ENCODE results near the gene LENG8.
"Not testable (repeated sequence)": the region's sequence is repeated elsewhere in the genome, so short reads cannot be mapped to it uniquely, and the experiment has no call there.

The LENG8 gene

GRCh38 chr19:54462047-54462654 lies 13.2 kb downstream of the LENG8 start:
- DNase-seq (ENCODE audit: low read depth) = no peak

DNA sequence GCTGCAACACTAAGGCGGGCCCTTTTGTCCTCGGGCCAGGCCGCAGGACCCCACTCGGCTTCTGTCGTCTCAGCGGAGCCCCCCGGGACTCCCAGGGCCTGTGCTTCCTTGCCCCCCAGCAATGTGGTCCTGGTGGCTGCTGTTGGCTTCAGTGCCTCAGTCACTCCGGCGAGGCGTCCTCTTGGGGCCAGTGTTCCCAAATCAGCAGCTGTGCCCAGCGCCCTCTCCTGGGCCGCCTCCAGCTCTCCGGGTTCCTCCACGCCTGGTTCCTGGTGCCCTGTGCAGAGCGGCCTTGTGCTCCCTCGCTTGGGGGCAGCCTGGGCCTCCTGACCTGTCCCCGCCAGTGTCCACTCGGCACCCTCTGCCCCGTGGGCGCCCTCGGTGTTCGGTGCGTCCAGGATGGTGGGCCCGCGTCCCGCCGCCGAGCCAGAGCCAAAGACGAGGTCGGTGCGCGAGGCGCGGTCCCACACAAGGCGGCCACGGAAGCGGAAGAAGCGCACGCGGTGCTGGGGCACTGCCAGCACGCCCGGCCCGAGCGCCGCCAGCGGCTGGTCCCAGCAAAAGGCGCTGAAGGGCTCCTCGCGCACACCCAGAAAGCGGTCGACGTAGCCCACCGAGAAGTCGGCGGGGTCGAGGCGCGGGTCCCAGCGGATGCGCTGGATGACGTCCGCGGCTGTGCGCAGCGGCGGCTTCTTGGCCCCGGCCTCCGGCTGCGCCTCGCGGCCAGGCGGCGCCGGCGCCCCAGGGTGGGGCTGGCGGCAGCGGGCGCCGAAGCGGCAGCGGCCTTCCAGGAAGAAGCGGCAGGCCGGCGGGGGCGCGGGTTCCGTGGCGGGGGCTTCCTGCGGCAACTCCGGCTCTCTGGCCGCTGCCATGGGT lies 13.9 kb downstream of the LENG8 start:
- DNase-seq (ENCODE audit: low read depth) = peak; percentile 53

DNA sequence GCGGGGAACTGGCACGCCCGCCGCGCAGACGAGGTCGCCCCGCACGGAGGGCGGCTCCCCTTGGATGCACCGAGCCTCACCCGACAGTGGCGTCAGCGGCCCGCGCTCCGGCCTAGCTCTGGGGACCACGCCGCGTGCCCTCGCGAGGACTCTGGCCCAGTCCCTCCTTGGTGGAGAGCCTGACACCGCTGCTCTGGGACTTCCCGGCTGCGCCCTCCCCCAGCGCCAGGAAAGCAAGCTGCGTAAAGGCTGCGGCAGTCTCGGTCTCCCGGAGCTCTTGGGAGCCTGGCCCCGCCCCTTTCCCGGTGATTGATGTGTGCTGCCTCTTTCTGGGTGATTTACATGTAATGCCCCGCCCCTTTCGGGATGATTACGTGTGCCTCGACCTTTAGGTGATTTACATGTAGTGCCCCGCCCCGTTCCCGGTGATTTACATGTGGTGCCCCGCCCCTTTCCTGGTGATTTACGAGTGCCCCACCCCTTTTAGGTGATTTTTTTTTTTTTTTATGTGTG lies 14.6 kb downstream of the LENG8 start, which contains the start of gene LENG9:
TSS of gene LENG9 (minus strand) at position 248 of the 513 bp plus-strand sequence. CDS start 252 bp downstream, outside the sequence.
- DNase-seq (ENCODE audit: low read depth) = peak; percentile 94

GRCh38 chr19:54464044-54464629 lies 15.1 kb downstream of the LENG8 start:
- peak; percentile 79 for DNase-seq (ENCODE audit: low read depth)

GRCh38 chr19:54464630-54465425 lies 15.8 kb downstream of the LENG8 start:
- DNase-seq (ENCODE audit: low read depth) = peak; percentile 35

DNA sequence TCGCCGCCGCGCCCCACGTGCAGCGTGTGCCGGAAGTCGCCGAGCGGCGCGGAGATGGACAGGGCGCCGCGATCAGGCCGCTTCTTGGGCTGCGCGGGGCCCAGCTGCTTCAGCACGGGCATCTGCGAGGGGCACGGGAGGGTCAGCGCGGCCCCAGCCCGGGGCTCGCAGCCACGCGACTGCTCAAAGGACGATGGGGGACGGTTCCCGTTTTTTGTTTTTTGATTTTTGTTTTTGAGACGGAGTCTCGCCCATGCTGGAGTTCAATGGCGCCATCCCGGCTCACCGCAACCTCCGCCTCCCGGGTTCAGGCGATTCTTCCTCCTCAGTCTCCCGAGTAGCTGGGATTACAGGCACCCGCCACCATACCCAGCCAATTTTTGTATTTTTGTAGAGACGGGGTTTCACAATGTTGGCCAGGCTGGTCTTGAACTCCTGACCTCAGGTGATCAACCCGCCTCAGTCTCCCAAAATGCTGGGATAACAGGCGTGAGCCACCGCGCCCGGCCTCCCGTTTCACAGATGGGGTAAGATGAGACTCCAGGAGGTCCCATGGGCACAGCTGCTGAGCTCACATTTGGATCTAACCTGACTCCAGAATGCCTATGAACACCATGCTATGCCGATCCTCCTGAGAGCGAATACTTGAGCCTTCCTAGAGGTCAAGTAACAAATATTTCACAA lies 16.6 kb downstream of the LENG8 start:
- no peak for DNase-seq (ENCODE audit: low read depth)

DNA sequence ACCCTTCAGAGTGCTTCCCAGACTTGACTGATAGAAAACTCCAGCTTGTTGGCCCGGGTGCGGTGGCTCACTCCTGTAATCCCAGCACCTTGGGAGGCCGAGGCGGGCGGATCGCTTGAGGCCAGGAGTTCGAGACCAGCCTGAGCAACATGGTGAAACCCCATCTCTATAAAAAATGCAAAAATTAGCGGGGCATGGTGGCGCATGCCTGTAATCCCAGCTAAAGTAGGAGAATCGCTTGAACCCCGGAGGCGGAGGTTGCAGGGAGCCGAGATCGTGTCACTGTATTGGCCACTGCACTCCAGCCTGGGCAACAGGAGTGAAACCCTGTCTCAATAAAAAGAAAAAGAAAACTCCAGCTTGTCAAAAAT lies 17.1 kb downstream of the LENG8 start:
- not testable (repeated sequence) for DNase-seq (ENCODE audit: low read depth)

DNA sequence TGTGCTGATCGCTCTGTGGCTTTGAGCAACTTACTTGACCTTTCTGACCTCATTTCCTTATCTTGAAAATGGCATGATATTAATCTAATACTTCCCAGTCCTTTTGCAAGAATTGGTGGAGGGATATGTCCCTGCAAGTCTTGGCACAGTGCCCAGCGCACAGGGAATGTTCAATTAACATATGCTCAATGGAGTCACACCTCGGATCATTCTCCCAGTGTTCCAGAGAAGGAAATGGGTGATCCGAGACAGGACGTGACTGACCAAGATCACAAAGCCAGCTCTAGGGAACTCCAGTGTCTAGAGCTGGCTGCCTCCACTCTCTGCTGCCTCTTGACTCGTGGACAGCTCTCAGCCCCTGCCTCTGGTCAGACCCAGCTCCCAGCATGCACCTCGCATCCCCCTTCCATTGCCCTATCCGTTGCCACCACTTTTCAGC lies 20.5 kb downstream of the LENG8 start:
- DNase-seq (ENCODE audit: low read depth) = no peak

DNA sequence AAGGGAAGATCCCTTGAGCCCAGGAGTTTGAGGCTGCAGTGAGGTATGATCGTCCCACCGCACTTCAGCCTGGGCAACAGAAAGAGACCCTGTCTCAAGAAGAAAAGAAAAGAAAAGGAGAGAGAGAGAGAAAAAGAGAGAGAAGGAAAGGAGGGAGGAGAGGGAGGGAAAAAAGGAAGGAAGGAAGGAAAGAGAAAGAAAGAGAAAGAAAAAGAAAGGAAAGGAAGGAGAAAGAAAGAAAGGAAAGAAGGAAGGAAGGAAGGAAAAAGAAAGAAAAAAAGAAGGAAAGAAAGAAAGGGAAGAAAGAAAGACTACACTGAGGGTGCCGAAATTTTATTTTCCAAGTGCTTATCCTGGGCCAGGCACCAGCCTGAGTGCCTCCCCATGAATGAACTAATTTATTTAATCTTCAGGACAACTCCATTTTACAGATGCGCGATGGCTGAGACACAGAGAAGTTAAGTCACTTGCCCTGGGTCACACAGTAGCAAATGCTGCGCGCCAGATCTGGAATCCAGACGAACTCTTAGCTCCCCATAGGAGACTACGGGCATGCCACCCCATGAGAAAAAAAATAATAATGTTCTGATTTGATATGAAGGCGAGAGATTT lies 21.4 kb downstream of the LENG8 start:
- no peak for DNase-seq (ENCODE audit: low read depth)

DNA sequence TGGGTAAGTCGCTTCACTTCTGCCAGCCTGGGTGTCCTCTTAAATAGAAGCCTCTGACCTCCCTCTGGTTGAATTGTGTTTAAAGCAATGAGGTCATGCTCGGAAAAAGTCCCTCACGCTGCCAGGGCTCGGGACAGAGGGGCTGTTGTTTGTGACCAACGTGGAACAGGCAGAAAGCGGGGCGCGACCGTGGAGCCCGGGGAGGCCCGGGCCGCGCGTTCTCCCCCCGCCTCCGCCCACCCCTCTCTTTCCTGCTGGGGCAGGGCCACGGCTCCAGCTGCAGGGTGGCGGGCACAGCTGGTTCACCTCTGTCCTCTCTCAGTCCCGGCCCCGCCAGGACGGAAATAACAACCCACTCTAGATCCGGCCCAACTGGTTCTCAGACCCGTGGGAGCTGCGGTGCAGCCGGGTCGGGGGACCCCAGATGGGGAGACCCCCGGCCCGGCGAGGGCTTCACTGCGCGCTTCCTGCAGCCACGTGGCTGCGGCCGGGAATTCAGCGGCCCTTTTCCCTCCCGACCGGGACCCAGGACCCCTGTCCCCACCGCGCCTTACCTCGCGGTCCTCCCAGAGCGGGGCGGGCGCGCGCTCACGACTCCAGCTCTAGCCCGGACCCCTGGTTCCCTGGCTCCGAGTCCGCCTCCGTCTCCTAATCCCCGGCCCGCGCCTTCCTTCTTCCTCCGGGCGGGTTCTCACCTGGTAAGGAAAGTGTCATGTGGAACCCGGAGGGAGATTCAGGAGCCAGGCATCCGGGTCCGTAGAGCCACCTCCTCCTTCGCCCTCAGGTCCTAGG lies 22.2 kb downstream of the LENG8 start:
- no peak for DNase-seq (ENCODE audit: low read depth)

DNA sequence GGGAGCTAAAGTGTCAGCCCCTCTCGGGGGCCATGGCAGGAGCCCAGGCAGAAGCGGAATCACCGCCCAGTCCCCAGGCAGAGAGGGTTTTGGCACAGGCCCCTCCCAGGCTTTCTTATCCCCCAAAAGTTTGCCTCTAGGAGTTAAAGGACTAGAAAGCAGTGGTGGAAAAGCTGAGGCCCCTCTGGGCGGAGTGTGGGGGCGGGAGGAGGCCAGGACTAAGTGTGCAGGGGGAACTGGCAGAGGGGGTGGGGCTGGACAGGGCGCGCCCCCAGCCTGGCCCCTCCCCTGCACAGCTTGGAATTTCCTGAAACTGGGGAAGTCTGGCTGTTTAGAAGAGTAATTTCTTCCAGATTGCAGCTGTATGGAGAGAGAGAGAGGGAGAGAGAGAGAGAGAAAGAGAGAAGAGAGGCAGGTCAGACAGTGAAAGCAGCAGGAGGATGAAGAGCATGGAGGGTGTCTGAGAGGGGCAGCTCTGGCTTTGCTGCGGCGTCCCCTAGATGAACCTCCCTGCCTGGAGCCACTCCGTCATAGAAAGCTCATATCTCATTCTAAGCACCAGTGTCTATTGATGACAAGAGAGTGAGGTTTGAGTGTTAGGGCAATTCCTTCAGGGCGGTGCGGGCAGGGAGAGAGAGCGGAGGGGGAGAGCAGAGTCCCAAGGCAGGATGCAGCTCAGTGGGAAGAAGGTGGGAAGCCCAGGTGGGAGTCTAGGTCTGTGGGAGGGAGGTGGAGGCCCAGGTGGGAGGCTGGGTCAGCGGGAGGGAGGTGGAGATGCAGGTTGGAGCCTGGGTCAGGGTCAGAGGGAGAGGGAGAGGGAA lies 24.3 kb downstream of the LENG8 start, which contains the start of gene CDC42EP5:
TSS of gene CDC42EP5 (minus strand) at position 226 of the 821 bp plus-strand sequence. CDS start 7,749 bp downstream, outside the sequence.
- no peak for DNase-seq (ENCODE audit: low read depth)

DNA sequence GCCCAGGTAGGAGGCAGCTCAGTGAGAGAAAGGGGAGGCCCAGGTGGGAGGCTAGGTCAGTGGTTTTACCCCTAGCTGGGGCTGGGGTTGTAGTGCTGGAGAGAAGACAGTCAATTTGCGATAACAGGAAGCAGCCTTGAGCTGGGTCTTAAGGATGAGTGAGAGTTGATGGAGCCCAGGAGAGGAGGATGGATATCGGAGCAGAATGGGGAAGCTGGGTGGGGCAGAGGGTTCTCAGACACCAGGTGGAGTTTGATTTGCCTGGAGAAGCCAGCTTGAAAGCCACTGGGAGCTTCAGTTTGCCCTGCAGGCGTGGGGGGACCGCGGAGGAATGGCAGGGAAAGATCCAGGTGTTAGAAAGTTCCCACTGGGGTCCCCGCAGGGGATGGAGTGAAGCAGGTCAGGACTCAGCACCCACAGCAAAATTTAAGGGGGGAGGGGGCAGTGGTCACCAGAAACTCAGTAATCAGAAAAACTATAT lies 24.9 kb downstream of the LENG8 start:
- no peak for DNase-seq (ENCODE audit: low read depth)

DNA sequence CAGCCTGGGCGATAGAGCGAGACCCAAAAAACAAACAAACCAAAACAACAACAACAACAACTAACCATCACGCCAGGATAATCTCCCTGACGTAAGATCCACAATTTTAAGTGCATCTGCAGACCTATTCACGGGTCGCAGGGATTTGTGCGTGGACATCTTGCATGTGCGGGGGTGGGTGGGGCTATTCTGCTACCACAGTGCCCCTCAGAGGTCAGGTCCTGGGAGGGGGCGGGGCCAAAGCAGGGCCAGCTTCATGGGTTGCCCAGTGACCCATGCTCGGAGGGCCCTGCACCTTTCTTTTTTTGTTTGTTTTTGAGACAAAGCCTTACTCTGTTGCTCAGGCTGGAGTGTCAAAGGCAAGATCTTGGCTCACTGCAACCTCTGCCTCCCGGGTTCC lies 26.7 kb downstream of the LENG8 start:
- no peak for DNase-seq (ENCODE audit: low read depth)

GRCh38 chr19:54477650-54478049 lies 28.7 kb downstream of the LENG8 start:
- DNase-seq (ENCODE audit: low read depth) = no peak

- DNase-seq (ENCODE audit: low read depth) = no peak
Observed at GRCh38 chr19:54478677-54479266, 29.8 kb downstream of the LENG8 start.

GRCh38 chr19:54480051-54480450 lies 31.1 kb downstream of the LENG8 start:
- DNase-seq (ENCODE audit: low read depth) = no peak

GRCh38 chr19:54481326-54481930 lies 32.4 kb downstream of the LENG8 start:
- no peak for DNase-seq (ENCODE audit: low read depth)

- DNase-seq (ENCODE audit: low read depth) = no peak
Observed at GRCh38 chr19:54482889-54483288, 33.9 kb downstream of the LENG8 start.

All from T follicular helper cell (primary cell).